DMS114 treated with DMSO at 0.1 percent for 48 hours (cell line): ENCODE results near the gene INPP4A.

Source experiments
- DNase-seq: peaks from one replicate; lab custom pipeline; 2025; ENCODE audit not compliant: unreplicated experiment; lab: John Stamatoyannopoulos, UW

The INPP4A gene

GRCh38 chr2:98537390-98538126 lies 92.9 kb downstream of the INPP4A start:
- DNase-seq = no peak

- no peak for DNase-seq
Measured at GRCh38 chr2:98538280-98539041, 93.8 kb downstream of the INPP4A start.

GRCh38 chr2:98539056-98539735 lies 94.5 kb downstream of the INPP4A start:
- no peak for DNase-seq

- no peak for DNase-seq
Measured at GRCh38 chr2:98540536-98540935, 95.9 kb downstream of the INPP4A start.

- DNase-seq = no peak
Measured at GRCh38 chr2:98541489-98541888, 96.8 kb downstream of the INPP4A start.

- no peak for DNase-seq
Measured at GRCh38 chr2:98541906-98542305, 97.2 kb downstream of the INPP4A start.

GRCh38 chr2:98543214-98543613 lies 98.6 kb downstream of the INPP4A start:
- DNase-seq = no peak

- DNase-seq = no peak
Measured at GRCh38 chr2:98543842-98544241, 99.2 kb downstream of the INPP4A start.

GRCh38 chr2:98545591-98545990 lies 100.9 kb downstream of the INPP4A start:
- no peak for DNase-seq

- DNase-seq = no peak
Measured at GRCh38 chr2:98546186-98546585, 101.5 kb downstream of the INPP4A start.

GRCh38 chr2:98547092-98547790 lies 102.6 kb downstream of the INPP4A start:
- no peak for DNase-seq

GRCh38 chr2:98548920-98549818 lies 104.5 kb downstream of the INPP4A start:
- no peak for DNase-seq

- DNase-seq = no peak
Measured at GRCh38 chr2:98550165-98550564, 105.5 kb downstream of the INPP4A start.

- DNase-seq = no peak
Measured at GRCh38 chr2:98551316-98551715, 106.7 kb downstream of the INPP4A start.

- no peak for DNase-seq
Measured at GRCh38 chr2:98552499-98553179, 108.0 kb downstream of the INPP4A start.

- no peak for DNase-seq
Measured at GRCh38 chr2:98554116-98554861, 109.6 kb downstream of the INPP4A start.

- no peak for DNase-seq
Measured at GRCh38 chr2:98555696-98556095, 111.0 kb downstream of the INPP4A start.

- no peak for DNase-seq
Measured at GRCh38 chr2:98556344-98557033, 111.8 kb downstream of the INPP4A start.
